Stomach (tissue), 9 donors: ENCODE measurements around the gene PRKCA. TPM values are rescaled to one million over a fixed set of nuclear protein-coding genes. Genes with fewer than 3 reads are reported as not detected.

ENCODE experiments used
- DNase-seq, 2 donors: peaks; one replicate each; pipeline versions ENCODE4 v3.0.0 to v3.0.0-alpha.2; 2013 to 2019
- H3K27ac ChIP-seq, 5 donors: fragments of 200-600 bp in 4 of 5; sonication (generic) in 4 of 5; one replicate each; pipeline ENCODE4 v1.5.1; 2013 to 2019; ENCODE audit warnings: mild to moderate bottlenecking in 1 of 5, moderate library complexity in 1 of 5
- H3K27me3 ChIP-seq, 3 donors: fragments of 200-600 bp; sonication (generic); one replicate each; pipeline ENCODE4 v1.5.1; 2017 to 2019; ENCODE audit warnings: mixed run types in 1 of 3
- H3K36me3 ChIP-seq, 4 donors: fragments of 200-600 bp; sonication (generic); 1 replicate in 3 of 4; 2 replicates in 1 of 4; pipeline ENCODE4 v1.5.1; 2016 to 2019
- H3K4me1 ChIP-seq, 4 donors: fragments of 200-600 bp; sonication (generic); one replicate each; pipeline ENCODE4 v1.5.1; 2016 to 2019
- H3K4me3 ChIP-seq, 4 donors: fragments of 200-600 bp; sonication (generic) in 3 of 4; one replicate each; pipeline ENCODE4 v1.5.1; 2016 to 2019; ENCODE audit warnings: mild to moderate bottlenecking in 1 of 4
- H3K9me3 ChIP-seq, 4 donors: fragments of 200-600 bp; sonication (generic); one replicate each; pipeline ENCODE4 v1.5.1; 2016 to 2019
- CTCF ChIP-seq, 7 experiments: fragments of 450-650 bp in 4 of 7; fragments of 200-600 bp in 3 of 7; sonication (generic) in 3 of 7; IDR thresholded peaks; one replicate each; pipeline ENCODE4 v1.5.1; 2016 to 2019; ENCODE audit warnings: antibody characterized with exemption in 7 of 7, control low read depth in 2 of 7, mild to moderate bottlenecking in 1 of 7
- EP300 ChIP-seq: sonication (generic); formaldehyde crosslinking; IDR thresholded peaks from one replicate; pipeline ENCODE4 v1.6.1; 2017; ENCODE audit warnings: antibody characterized with exemption
- POLR2A ChIP-seq, 4 donors: fragments of 450-650 bp; IDR thresholded peaks; one replicate each; pipeline ENCODE4 v1.6.1; 2016; ENCODE audit warnings: antibody characterized with exemption in 4 of 4, control low read depth in 2 of 4, mild to moderate bottlenecking in 1 of 4, moderate library complexity in 1 of 4
- POLR2AphosphoS5 ChIP-seq, 3 donors: sonication (generic); formaldehyde crosslinking; IDR thresholded peaks; one replicate each; pipeline ENCODE4 v1.6.1; 2016; ENCODE audit warnings: antibody characterized with exemption in 3 of 3
- WGBS, 5 donors: extraction: QIAGEN DNeasy Blood & Tissue Kit in 3 of 5; methylation state at CpG; one replicate each; pipeline versions ENCODE4 v1.1.5 to v1.1.7; 2013 to 2018; 5-methylcytosine and 5-hydroxymethylcytosine counted together
- intact Hi-C: fragments of 100-400 bp; cut with DNase I; formaldehyde crosslinking; loops from one replicate; pipeline ENCODE4 v1.15.1; 2023; ENCODE audit warnings: low total_unique reads
- polyA plus RNA-seq, 3 donors: library from polyadenylated mRNA; stranded (reverse); fragments of 200-250 nt; gene quantifications; one replicate each; pipeline ENCODE4 v1.2.3, GENCODE V29; 2013
- total RNA-seq, 5 donors: library from RNA; depleted of rRNA; stranded (reverse); fragments of >200 nt; gene quantifications; one replicate each; pipeline versions ENCODE4 v1.1.0 to v1.2.3, GENCODE V29; 2014 to 2016
- donor health status: healthy with polysubstance abuse.
- donor health status: Bipolar disorder and iron deficiency.
- donor health status: healthy.

Gene PRKCA
- total and polyA plus RNA-seq, 8 donors = 2.1 to 41.1 (median 12.2) TPM

DNA sequence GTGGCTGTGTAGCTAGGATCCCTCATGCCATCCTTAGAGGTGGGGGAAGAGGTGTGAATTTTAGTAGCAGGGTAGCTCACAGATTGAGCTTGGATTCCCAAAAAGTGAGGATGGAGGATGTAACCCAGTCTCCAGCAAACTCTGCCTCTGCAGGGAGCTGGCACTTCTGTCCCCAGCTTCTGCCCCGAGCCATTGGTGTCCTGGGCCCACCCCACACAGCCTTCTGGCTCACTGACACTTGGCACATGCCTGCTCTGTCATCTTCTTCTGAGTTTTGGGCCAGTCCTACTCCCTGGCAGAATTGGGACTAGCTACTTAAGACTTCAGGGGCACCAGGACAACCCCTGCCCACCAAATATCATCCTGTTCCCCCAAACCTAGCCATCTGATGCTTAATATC lies 534.8 kb downstream of the PRKCA start:
- H3K4me1 ChIP-seq = peaks cover 0 to 9% (median 3%) of the 10 kb centered on the region in 4 donors
- 50 to 84% (median 69%) methylated on average over 1 of the region's 1 CpG for WGBS, 5 donors

GRCh38 chr17:66837885-66838665 lies 535.7 kb downstream of the PRKCA start:
- peaks cover 0 to 9% (median 3%) of the 10 kb centered on the region in 4 donors for H3K4me1 ChIP-seq
- no peak for DNase-seq
- 68 to 72% (median 69%) methylated on average over 11 of the region's 11 CpGs for WGBS, 5 donors

More for the DNA sequence above, 534.8 kb downstream of the PRKCA start:
- no peak for TF ChIP-seq POLR2A (IDR thresholded peaks at IDR 0.05)
- TF ChIP-seq EP300 = no peak
- no peak for TF ChIP-seq CTCF (IDR thresholded peaks at IDR 0.05)
- TF ChIP-seq POLR2AphosphoS5 (IDR thresholded peaks at IDR 0.05) = no peak
- DNase-seq = no peak
- Histone ChIP-seq H3K4me3 (no peak overlapping the region), H3K27me3 (peaks cover 7 to 79% (median 35%) of the 10 kb centered on the region in 3 donors), H3K27ac (no peak overlapping the region), H3K36me3 (no peaks in the 10 kb centered on the region), H3K9me3 (no peaks in the 10 kb centered on the region)
- intact Hi-C loops = no loop called here

GRCh38 chr17:66839616-66840015 lies 537.2 kb downstream of the PRKCA start:
- Histone ChIP-seq H3K27me3 (peaks cover 7 to 72% (median 21%) of the 10 kb centered on the region in 3 donors), H3K4me1 (peaks cover 0 to 8% (median 3%) of the 10 kb centered on the region in 4 donors), H3K36me3 (no peaks in the 10 kb centered on the region), H3K4me3 (no peak overlapping the region), H3K9me3 (no peaks in the 10 kb centered on the region), H3K27ac (no peak overlapping the region)
- no peak for TF ChIP-seq POLR2A (IDR thresholded peaks at IDR 0.05)
- no peak for TF ChIP-seq CTCF (IDR thresholded peaks at IDR 0.05)
- TF ChIP-seq POLR2AphosphoS5 (IDR thresholded peaks at IDR 0.05) = no peak
- no peak for TF ChIP-seq EP300
- DNase-seq = no peak
- 83 to 87% (median 84%) methylated on average over 8 to 9 of the region's 9 CpGs for WGBS, 5 donors
- intact Hi-C loops = no loop called here

More at GRCh38 chr17:66837885-66838665, 535.7 kb downstream of the PRKCA start:
- no peaks in the 10 kb centered on the region for H3K9me3 ChIP-seq
- peaks cover 7 to 81% (median 35%) of the 10 kb centered on the region in 3 donors for H3K27me3 ChIP-seq
- no peak overlapping the region for H3K27ac ChIP-seq
- no peak overlapping the region for H3K4me3 ChIP-seq
- no peak for TF ChIP-seq EP300
- no peak for TF ChIP-seq POLR2A (IDR thresholded peaks at IDR 0.05)
- no peak for TF ChIP-seq POLR2AphosphoS5 (IDR thresholded peaks at IDR 0.05)
- no peak for TF ChIP-seq CTCF (IDR thresholded peaks at IDR 0.05)
- intact Hi-C loops = no loop called here
- no peaks in the 10 kb centered on the region for H3K36me3 ChIP-seq

GRCh38 chr17:66840061-66840460 lies 537.6 kb downstream of the PRKCA start:
- WGBS, 5 donors = 67 to 75% (median 73%) methylated on average over 10 of the region's 10 CpGs
- H3K27ac ChIP-seq = no peak overlapping the region
- H3K4me3 ChIP-seq = no peak overlapping the region
- TF ChIP-seq POLR2AphosphoS5 (IDR thresholded peaks at IDR 0.05) (no peak), POLR2A (IDR thresholded peaks at IDR 0.05) (no peak), EP300 (no peak), CTCF (IDR thresholded peaks at IDR 0.05) (no peak)
- no peaks in the 10 kb centered on the region for H3K9me3 ChIP-seq
- no peak for DNase-seq
- peaks cover 0 to 3% (median 1%) of the 10 kb centered on the region in 4 donors for H3K4me1 ChIP-seq
- intact Hi-C loops = no loop called here
- H3K36me3 ChIP-seq = no peaks in the 10 kb centered on the region
- H3K27me3 ChIP-seq = peaks cover 3 to 68% (median 16%) of the 10 kb centered on the region in 3 donors
